GM10248 (cell line): ENCODE data around the gene GNB5.
A peak's percentile ranks its signal among the peaks of the same experiment; 100 is the strongest.

Experiments
- CTCF ChIA-PET: fragments of 300-600 bp; sonication (Branson Sonifier 250); formaldehyde crosslinking; extraction: SDS; loops from one replicate; lab custom pipeline; 2021; ENCODE audit warnings: antibody characterized with exemption; lab: Yijun Ruan, JAX
- POLR2A ChIA-PET: fragments of 350-650 bp; sonication (Branson Sonifier 250); formaldehyde crosslinking; extraction: SDS; loops from one replicate; lab custom pipeline; 2020; ENCODE audit warnings: antibody characterized with exemption; lab: Yijun Ruan, JAX
- DNase-seq: peaks from one replicate; pipeline ENCODE4 v3.0.0; 2012; ENCODE audit errors: extremely low spot score
- CTCF ChIP-seq: IDR thresholded peaks from 2 replicates; pipeline ENCODE4 v1.5.1; 2012; ENCODE audit warnings: mild to moderate bottlenecking, low read depth; ENCODE audit errors: extremely low read depth, missing control alignments, control extremely low read depth

The GNB5 gene

GRCh38 chr15:52080706-52081392 lies 110.3 kb downstream of the GNB5 start:
- CTCF ChIA-PET: interaction anchor here (0.7 to 9.1 kb wide), 14 partner anchors 14 to 175 kb away, joined by 3 to 145 read pairs (median 16); no protein-coding TSS in a partner anchor

GRCh38 chr15:52080031-52080430 lies 111.2 kb downstream of the GNB5 start:
- POLR2A ChIA-PET: interaction anchor here (0.6 kb wide), 1 partner anchor 26 kb away, joined by 3 read pairs; no protein-coding TSS in a partner anchor
- no peak for TF ChIP-seq CTCF
- CTCF ChIA-PET: interaction anchor here (0.7 to 9.1 kb wide), 16 partner anchors 14 to 160 kb away, joined by 3 to 145 read pairs (median 16); partner anchors contain the start of gene LEO1
- no peak for DNase-seq

More at GRCh38 chr15:52080706-52081392, 110.3 kb downstream of the GNB5 start:
- POLR2A ChIA-PET: no interaction called here
- DNase-seq: no peak
- TF ChIP-seq CTCF: no peak

GRCh38 chr15:52078876-52079700 lies 112.1 kb downstream of the GNB5 start:
- TF ChIP-seq CTCF: peak; percentile 75
- CTCF ChIA-PET: interaction anchor here (0.6 to 9.1 kb wide), 34 partner anchors 11 to 178 kb away, joined by 3 to 145 read pairs (median 5); partner anchors contain the start of gene LEO1
- POLR2A ChIA-PET: no interaction called here
- peak; percentile 80 for DNase-seq

GRCh38 chr15:52078197-52078875 lies 112.9 kb downstream of the GNB5 start:
- POLR2A ChIA-PET: no interaction called here
- peak; percentile 6 for TF ChIP-seq CTCF
- DNase-seq: no peak
- CTCF ChIA-PET: interaction anchor here (0.6 to 9.1 kb wide), 38 partner anchors 12 to 178 kb away, joined by 3 to 145 read pairs (median 5); partner anchors contain the start of gene LEO1

GRCh38 chr15:52076889-52077781 lies 114.1 kb downstream of the GNB5 start:
- TF ChIP-seq CTCF: peak; percentile 4
- ChIA-PET POLR2A (no interaction called here), CTCF (interaction anchor here (0.6 to 9.1 kb wide), 23 partner anchors 10 to 150 kb away, joined by 3 to 145 read pairs (median 4); partner anchors contain the start of gene LEO1)
- peak; percentile 34 for DNase-seq
